ENCODE measurements around the gene NUCB1.
"Not testable (repeated sequence)": the region's sequence is repeated elsewhere in the genome, so short reads cannot be mapped to it uniquely, and the experiment has no call there.

Gene NUCB1

DNA sequence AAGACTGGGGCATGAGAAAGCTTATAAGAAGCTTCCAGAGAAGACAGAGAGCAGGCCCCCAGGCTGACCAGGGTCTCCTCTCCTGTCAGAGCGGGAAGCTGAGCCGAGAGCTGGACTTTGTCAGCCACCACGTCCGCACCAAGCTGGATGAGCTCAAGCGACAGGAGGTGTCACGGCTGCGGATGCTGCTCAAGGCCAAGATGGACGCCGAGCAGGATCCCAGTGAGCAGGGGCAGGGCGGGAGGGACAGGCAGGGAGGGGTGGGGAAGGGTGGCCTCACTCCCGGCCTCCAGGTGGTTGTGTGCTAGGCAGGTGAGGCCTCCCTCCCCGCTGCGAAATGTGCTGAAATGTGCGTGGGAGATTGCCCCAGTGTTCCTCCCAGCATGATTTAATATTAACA, 5.6 kb downstream of the NUCB1 start:
- DNase-seq (ENCODE audit: low read depth in 2 of 2), result no peak

DNA sequence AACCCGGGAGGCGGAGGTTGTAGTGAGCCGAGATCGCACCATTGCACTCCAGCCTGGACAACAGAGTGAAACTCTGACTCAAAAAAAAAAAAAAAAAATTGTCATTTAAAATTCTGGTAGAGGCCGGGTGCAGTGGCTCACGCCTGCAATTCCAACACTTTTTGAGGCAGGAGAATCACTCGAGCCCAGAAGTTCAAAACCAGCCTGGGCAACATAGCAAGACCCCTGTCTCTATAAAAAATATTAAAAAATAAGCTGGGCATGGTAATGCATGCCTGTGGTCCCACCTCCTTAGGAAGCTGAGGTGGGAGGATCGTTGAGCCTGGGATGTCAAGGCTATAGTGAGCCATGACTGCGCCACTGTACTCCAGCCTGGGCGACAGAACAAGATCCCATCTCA, 6.2 kb downstream of the NUCB1 start:
- DNase-seq (ENCODE audit: low read depth in 2 of 2), result no peak

DNA sequence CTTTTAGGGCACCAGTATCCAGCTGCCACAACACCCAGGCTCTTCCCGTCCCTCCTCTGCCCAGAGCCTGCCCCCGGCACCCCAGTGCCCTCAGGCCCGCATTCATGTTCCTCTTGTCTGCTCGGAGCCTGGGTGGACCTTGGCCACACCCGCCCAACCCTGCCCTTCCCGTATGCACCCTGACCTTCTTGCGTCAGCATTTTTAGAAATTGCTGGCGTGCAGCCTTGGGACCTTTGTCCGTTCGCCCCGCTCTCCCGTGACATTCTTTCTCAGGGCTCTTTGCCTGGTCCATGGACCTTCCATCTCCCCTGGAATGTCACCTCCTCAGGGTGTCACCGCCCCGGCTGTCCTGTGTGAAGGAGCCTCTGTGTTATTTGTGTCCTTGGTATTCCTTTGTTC, 7.6 kb downstream of the NUCB1 start:
- DNase-seq (ENCODE audit: low read depth in 2 of 2), result no peak

DNA sequence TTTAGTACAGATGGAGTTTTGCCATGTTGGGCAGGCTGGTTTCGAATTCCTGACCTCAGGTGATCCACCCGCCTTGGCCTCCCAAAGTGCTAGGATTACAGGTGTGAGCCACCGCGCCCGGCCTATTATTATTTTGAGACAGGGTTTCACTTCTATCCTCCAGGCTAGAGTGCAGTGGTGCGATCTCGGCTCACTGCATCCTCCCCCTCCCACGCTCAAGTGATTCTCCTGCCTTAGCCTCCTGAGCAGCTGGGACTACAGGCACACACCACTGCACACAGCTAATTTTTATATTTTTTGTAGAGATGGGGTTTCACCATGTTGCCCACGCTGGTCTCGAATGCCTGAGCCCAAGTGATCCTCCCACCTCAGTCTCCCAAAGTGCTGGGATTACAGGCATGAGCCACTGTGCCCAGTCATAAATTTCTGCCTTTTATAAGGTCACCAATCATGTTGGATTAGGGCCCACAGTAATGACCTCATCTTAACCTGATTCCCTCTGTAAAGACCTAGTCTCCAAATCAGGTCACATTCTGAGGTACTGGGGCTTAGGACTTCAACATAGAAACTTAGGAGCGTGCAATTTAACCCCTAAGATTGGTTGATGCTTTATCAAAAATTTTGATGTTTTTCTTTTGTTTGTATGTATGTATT, 9.4 kb downstream of the NUCB1 start:
- not testable (repeated sequence) for DNase-seq (ENCODE audit: low read depth in 2 of 2)

DNA sequence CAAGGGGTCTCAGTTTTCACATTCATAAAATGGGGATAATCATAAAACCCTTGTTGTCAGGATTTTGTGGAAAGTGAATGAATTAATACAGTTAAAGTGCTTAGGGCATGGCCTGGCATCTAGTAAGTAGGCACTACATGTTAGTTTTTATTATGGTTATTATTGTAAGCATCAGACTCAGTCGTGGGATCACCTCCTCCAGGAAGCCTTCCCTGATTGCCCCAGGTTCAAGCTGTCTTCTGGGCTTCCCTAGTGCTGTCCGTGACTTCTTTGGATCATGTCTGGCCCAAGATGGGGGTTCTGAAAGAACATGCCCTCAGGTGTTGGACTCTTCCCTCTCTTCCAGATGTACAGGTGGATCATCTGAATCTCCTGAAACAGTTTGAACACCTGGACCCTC, 10.7 kb downstream of the NUCB1 start:
- no peak for DNase-seq (ENCODE audit: low read depth in 2 of 2)

DNA sequence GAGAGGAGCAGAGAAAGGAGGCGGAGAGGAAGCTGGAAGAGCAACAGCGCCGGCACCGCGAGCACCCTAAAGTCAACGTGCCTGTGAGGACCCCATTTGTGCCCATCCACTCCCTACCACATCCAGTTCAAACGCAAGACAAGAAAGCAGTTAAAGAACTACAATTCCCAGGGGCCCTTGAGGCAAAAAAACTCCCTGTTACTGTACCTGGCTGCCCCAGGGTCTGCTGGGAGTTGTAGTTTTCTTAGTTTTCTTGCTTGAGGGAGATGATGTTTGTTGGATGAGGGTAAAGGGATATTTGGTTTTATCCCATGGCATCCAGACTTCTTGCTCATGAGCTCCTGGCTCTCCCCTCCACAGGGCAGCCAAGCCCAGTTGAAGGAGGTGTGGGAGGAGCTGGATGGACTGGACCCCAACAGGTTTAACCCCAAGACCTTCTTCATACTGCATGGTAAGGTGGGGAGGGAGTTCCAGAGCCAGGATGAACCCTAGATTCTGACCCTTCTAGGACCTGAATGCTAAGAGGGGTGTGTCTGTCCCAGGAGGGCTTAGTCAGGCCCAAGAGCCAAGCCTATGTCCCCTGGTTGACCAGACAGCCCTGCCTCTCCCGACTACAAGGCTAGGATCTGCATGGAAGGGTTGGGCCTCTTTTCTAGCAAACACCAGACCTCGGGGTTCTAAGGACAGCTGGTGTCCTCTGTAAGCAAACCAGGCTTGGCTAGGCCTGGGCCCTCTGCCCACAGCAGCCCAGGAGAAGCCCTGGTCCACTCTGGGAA, 13.2 kb downstream of the NUCB1 start:
- DNase-seq (ENCODE audit: low read depth in 2 of 2), result no peak

DNA sequence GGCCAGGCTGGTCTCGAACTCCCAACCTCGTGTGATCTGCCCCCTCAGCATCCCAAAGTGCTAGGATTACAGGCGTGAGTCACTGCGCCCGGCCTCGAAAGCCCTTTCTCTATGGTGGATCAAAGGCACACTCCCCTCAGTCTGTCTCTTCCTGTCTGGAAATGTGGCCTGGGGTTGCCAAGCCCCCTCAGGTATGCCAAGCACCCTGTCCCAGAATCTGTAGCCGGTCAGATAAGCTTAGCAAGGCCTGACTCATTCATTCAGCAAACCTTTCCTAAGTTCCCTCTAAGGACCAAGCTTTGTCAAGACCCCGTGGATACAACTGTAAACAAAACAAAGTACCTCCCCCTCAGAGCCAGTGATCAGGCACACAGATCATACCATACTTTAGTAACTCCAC, 14.1 kb downstream of the NUCB1 start:
- no peak for DNase-seq (ENCODE audit: low read depth in 2 of 2)

DNA sequence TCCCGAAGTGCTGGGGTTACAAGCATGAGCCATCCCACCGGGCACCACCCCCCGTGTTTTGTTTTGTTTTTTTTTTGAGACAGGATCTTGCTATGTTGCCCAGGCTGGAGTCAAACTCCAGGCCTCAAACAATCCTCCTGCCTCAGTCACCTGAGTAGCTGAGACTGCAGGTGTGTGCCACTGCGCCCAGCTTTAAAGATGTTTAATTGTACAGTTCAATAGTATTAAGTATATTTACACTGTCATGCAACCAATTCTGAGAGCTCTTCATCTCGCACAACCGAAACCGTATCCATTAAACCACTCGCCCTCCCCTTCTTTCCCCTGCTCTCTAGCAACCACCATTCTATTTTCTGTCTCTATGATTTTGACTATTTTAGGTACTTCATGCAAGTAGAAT, 15.6 kb downstream of the NUCB1 start:
- no peak for DNase-seq (ENCODE audit: low read depth in 2 of 2)

DNA sequence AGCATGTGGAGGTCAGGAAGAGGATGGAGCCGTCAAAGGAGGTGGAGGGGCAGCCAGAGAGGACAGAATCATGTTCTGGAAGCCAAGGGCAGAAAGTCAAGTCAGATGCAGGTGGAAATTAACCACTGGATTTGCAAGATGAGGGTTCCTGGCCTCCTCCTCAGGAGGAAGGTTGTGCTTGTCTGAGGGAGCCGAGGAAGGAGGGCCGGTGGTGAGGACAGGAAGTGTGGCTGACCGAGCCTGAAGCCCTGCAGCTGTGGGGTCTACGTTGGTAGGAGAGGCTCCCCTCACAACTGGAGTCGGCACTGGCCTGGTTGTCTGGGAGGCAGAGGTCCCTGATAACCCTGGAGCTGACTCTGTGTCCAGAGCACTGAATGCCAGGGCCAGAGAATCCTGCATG, 18.0 kb downstream of the NUCB1 start:
- DNase-seq (ENCODE audit: low read depth in 2 of 2), result no peak

DNA sequence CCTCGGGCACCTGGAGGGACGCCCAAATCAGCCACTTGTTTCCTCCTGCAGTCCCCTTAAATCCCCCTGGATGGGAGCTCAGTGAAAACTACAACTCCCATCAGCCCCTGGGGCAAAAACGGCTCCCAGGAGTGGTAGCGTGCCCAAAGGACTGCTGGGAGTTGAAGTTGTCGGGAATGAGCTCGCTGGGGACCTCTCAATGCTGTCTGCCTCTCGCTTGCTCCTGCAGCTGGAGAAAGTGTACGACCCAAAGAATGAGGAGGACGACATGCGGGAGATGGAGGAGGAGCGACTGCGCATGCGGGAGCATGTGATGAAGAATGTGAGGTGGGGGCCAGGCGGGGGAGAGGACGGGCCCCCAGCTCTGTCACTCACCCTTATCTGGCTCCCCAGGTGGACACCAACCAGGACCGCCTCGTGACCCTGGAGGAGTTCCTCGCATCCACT, 18.7 kb downstream of the NUCB1 start:
- DNase-seq (ENCODE audit: low read depth in 2 of 2), result no peak

DNA sequence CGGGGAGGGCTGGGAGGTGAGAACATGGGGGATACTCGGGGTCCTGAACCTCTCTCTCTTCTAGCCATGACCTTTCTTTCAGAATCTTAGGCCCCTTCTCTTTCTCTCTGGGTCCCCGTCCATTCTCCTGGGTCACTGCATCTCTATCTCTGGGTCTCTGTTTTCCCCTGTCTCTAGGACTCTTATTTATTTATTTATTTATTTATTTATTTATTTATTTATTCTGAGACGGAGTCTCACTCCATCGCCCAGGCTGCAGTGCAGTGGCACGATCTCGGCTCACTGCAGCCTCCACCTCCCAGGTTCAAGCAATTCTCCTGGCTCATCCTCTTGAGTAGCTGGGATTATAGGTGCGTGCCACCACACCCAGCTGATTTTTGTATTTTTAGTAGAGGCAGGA, 19.2 kb downstream of the NUCB1 start:
- DNase-seq (ENCODE audit: low read depth in 2 of 2), result not testable (repeated sequence)

DNA sequence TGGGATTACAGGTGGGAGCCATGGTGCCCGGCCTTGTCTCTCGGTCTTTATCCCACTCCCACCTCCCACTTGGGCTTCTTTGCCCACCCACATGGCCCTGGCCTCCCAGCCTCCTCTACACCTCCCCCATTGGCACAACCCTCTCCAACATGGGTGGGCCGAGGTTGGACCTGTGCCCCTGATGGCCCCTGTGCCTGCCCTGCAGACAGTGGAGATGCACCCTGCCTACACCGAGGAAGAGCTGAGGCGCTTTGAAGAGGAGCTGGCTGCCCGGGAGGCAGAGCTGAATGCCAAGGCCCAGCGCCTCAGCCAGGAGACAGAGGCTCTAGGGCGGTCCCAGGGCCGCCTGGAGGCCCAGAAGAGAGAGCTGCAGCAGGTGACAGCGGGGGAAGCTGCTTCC, 20.8 kb downstream of the NUCB1 start:
- DNase-seq (ENCODE audit: low read depth in 2 of 2), result no peak

DNA sequence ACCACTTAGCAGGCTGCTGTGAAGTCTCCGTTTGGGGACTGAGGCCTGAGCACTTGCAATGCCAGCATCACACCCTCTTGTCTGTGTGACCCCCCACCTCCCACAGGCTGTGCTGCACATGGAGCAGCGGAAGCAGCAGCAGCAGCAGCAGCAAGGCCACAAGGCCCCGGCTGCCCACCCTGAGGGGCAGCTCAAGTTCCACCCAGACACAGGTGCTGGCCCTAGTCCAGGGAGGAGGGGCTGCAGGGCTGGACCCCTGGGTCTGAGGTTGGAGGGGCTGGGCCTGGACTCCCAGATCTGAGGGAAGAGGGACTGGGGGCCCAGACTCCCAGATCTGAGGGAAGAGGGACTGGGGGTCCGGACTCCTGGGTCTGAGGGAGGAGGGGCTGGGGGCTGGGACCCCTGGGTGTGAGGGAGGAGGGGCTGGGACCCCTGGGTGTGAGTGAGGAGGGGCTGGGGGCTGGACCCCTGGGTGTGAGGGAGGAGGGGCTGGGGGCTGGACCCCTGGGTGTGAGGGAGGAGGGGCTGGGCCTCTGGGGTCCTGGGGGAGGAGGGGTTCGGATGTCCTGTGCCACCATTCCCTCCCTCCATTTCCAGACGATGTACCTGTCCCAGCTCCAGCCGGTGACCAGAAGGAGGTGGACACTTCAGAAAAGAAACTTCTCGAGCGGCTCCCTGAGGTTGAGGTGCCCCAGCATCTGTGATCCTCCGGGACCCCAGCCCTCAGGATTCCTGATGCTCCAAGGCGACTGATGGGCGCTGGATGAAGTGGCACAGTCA, 21.8 kb downstream of the NUCB1 start:
- DNase-seq (ENCODE audit: low read depth in 2 of 2), result no peak

DNA sequence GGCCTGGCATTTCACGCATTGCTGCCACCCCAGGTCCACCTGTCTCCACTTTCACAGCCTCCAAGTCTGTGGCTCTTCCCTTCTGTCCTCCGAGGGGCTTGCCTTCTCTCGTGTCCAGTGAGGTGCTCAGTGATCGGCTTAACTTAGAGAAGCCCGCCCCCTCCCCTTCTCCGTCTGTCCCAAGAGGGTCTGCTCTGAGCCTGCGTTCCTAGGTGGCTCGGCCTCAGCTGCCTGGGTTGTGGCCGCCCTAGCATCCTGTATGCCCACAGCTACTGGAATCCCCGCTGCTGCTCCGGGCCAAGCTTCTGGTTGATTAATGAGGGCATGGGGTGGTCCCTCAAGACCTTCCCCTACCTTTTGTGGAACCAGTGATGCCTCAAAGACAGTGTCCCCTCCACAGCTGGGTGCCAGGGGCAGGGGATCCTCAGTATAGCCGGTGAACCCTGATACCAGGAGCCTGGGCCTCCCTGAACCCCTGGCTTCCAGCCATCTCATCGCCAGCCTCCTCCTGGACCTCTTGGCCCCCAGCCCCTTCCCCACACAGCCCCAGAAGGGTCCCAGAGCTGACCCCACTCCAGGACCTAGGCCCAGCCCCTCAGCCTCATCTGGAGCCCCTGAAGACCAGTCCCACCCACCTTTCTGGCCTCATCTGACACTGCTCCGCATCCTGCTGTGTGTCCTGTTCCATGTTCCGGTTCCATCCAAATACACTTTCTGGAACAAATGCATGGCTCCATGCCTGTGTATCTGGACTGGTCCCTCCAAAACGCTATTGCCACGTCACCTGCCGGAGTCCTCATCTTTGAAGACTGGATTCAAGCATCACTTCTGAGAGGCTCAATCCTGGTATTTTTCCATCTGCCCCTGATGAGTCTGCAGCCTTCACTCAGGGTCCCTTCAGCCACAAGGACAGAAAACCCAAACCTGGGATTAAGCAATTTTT, 22.7 kb downstream of the NUCB1 start:
- DNase-seq (ENCODE audit: low read depth in 2 of 2), result no peak

DNA sequence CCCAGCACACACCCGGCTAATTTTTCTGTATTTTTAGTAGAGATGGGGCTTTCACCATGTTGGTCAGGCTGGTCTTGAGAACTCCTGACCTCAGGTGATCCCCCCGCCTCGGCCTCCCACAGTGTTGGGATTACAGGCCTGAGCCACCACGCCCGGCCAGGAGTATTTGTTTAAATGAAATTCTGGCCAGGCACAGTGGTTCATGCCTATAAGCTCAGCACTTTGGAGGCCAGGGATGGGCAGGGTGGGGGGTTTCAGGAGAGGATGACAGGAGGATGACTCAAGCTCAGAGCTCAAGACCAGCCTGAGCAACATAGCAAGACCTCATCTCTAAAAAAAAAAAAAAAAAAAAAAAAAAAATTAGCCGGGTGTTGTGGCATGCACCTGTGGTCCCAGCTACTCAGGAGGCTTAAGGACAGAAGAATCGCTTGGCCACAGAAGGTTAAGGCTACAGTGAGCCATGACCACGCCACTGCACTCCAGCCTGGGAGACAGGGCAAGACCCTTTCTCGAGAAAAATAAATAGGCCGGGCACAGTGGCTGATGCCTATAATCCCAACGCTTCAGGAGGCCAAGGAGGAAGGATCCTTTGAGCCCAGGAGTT, 25.2 kb downstream of the NUCB1 start:
- DNase-seq (ENCODE audit: low read depth in 2 of 2), result no peak

DNA sequence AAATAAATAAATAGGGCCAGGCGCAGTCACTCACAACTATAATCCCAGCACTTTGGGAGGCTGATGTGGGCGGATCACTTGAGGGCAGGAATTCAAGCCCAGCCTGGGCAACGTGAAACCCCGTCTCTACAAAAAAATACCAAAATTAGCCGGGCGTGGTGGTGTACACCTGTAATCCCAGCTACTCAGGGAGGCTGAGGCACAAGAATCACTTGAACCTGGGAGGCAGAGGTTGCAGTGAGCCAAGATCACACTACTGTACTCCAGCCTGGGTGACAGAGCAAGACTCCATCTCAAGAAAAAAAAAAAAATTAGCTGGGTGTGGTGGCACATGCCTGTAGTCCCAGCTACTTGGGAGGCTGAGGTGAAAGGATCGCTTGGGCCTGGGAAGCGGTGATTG, 25.8 kb downstream of the NUCB1 start:
- DNase-seq (ENCODE audit: low read depth in 2 of 2), result not testable (repeated sequence)

DNA sequence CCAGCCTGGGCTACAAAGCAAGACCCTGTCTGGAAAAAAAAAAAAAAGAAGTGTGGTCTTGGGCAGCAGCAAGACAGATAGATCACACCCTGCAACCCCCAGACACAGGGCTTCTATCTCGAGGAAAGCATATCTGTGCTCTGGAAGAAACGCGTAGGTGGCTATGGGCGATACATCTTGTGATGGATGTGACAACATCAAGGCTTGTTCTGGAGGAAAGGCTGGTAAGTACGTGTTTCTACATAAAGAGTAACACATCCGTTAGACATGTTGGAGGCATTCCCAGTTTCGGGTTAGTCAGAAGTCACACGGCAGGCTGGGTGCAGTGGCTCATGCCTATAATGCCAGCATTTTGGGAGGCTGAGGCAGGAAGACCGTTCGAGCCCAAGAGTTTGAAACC, 26.8 kb downstream of the NUCB1 start:
- peak in 1 of 2 experiments; percentile 16 for DNase-seq (ENCODE audit: low read depth in 2 of 2)

DNA sequence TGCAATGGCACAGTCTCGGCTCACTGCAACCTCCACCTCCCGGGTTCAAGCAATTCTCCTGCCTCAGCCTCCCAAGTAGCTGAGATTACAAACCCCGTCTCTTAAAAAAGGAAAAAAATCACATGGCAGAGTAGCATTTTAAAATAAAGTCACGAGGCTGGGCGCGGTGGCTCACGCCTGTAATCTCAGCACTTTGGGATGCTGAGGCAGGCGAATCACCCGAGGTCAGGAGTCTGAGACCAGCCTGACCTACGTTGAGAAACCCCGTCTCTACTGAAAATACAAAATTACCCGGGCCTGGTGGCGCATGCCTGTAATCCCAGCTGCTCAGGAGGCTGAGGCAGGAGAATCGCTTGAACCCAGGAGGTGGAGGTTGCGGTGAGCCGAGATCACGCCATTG, 27.6 kb downstream of the NUCB1 start:
- DNase-seq (ENCODE audit: low read depth in 2 of 2), result not testable (repeated sequence)

DNA sequence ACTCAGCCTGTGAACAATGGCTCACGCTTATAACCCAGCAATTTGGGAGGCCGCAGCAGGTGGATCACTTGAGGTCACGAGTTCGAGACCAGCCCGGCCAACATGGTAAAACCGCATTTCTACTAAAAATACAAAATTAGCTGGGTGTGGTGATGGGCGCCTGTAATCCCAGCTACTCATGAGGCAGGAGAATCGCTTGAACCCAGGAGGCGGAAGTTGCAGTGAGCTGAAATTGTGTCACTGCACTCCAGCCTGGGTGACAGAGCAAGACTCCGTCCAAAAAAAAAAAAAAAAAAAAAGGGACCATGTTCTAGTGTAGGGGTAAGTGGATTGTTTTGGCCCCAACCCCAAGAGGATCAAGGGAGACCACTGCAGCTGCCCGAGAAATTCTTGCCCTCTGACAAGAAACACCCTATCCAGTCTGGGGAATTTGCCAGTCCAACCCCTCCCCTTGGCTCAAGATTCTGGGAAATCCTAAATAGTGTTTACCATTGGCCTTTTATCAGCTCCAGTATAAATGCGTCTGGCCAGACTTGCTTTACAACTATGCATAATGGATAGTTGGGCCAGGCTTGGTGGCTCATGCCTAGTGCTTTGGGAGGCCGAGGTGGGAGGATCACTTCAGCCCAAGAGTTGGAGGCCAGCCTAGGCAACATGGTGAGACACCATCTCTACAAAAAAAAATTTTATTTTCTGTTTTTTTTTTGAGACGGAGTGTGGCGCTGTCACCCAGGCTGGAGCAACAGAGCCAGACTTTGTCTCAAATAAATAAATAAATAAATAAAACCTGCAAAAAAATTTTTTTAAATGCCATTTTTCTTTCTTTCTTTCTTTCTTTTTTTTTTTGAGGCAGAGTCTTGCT, 28.3 kb downstream of the NUCB1 start:
- DNase-seq (ENCODE audit: low read depth in 2 of 2), result no peak

DNA sequence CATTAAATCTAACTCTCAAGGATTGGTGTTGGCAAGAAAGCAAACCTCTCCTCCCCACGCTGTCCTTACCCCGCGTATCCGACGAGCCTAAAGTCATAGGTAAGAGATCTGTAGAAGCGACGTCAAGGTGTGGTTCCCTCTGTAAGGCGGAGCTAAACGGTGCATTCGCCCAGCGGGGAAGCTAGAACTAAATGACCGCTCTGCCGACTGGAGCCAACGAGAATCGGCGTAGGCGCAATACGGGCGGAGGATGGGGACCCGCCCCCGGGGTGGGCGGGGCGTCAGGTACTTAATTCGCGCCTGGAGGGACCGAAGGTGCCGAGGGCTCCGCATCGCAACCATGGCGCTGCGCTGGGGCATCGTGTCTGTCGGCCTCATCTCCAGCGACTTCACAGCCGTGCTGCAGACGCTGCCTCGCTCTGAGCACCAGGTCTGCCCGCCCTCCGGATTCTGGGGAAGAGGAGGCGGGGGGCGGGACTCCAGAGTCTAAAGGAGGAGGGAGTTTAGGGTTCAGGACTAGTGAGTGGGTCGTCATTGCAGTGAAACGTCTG, 33.3 kb downstream of the NUCB1 start, which contains the start of gene DHDH:
Gene DHDH, plus strand, starts transcription at position 318 of the 551 bp plus-strand sequence. Its CDS starts 23 bp downstream, at position 341.
- peak; percentile 45 to 72 for DNase-seq (ENCODE audit: low read depth in 2 of 2)

All from stimulated activated CD4-positive, alpha-beta T cell treated with anti-CD3 and anti-CD28 coated beads, Interleukin-12 subunit alpha, Interleukin-12 subunit beta, amount 100 ng/mL, for 24 hours (primary cell).